HepG2 (cell line): ENCODE data around the gene CATSPERD. TPM values are rescaled to one million over a fixed set of nuclear protein-coding genes. Genes with fewer than 3 reads are reported as not detected.

Experiments used
- ARNT2 ChIP-seq: sonication (generic); formaldehyde crosslinking; IDR thresholded peaks from 2 replicates; pipeline ENCODE4 v1.8.0; 2022; ENCODE audit warnings: mild to moderate bottlenecking, low read depth, missing genetic modification reagents, moderate library complexity
- CAMTA2 ChIP-seq: sonication (generic); formaldehyde crosslinking; IDR thresholded peaks from 2 replicates; pipeline ENCODE4 v1.4.0; 2020; ENCODE audit warnings: mild to moderate bottlenecking, missing genetic modification reagents, borderline replicate concordance
- ERF ChIP-seq: IDR thresholded peaks from 2 replicates; pipeline ENCODE4 v1.6.1; 2018; ENCODE audit warnings: missing biosample characterization, missing genetic modification reagents
- FOSL2 ChIP-seq: sonication (generic); formaldehyde crosslinking; IDR thresholded peaks from 2 replicates; pipeline ENCODE4 v1.4.0; 2020; ENCODE audit warnings: missing genetic modification reagents
- MIER3 ChIP-seq: IDR thresholded peaks from 2 replicates; pipeline ENCODE4 v1.6.1; 2016; ENCODE audit warnings: missing compliant biosample characterization, borderline replicate concordance
- NR2F2 ChIP-seq: IDR thresholded peaks from 2 replicates; pipeline ENCODE4 v1.6.1; 2012; ENCODE audit warnings: low read depth, inconsistent platforms, borderline replicate concordance
- RARA ChIP-seq: IDR thresholded peaks from 2 replicates; pipeline ENCODE4 v1.6.1; 2016; ENCODE audit warnings: missing genetic modification reagents, missing compliant biosample characterization
- RXRB ChIP-seq: IDR thresholded peaks from 2 replicates; pipeline ENCODE4 v1.6.1; 2016; ENCODE audit warnings: borderline replicate concordance, missing genetic modification reagents, missing compliant biosample characterization
- XBP1 ChIP-seq: sonication (generic); formaldehyde crosslinking; IDR thresholded peaks from 2 replicates; pipeline ENCODE4 v1.5.0; 2020; ENCODE audit warnings: missing genetic modification reagents
- ZNF3 ChIP-seq: IDR thresholded peaks from 2 replicates; pipeline ENCODE4 v1.7.0; 2017; ENCODE audit warnings: inconsistent platforms
- ZNF619 ChIP-seq: sonication (generic); formaldehyde crosslinking; IDR thresholded peaks from 2 replicates; pipeline ENCODE4 v1.4.0; 2020; ENCODE audit warnings: mild to moderate bottlenecking, missing genetic modification reagents
- ZNF703 ChIP-seq: sonication (generic); formaldehyde crosslinking; IDR thresholded peaks from 2 replicates; pipeline ENCODE4 v1.5.1; 2020; ENCODE audit warnings: missing genetic modification reagents, mild to moderate bottlenecking, moderate library complexity, borderline replicate concordance
- ZNF782 ChIP-seq: sonication (generic); formaldehyde crosslinking; IDR thresholded peaks from 2 replicates; pipeline ENCODE4 v1.4.0; 2020; ENCODE audit warnings: missing genetic modification reagents, mild to moderate bottlenecking, borderline replicate concordance
- ZNF816 ChIP-seq: sonication (generic); formaldehyde crosslinking; IDR thresholded peaks from 2 replicates; pipeline ENCODE4 v1.8.0; 2022; ENCODE audit warnings: missing genetic modification reagents, mild to moderate bottlenecking, borderline replicate concordance
- polyA plus RNA-seq, 8 experiments: library from polyadenylated mRNA; depleted of rRNA in 3 of 8; stranded (reverse) in 7 of 8; unstranded in 1 of 8; fragments of >200 nt; fragmentation: Illumina TruSeq in 4 of 8; extraction: Trizol in 4 of 8; gene quantifications; 2 replicates each; pipeline versions ENCODE4 v1.2.1 to v1.2.3, GENCODE V29; 2011 to 2016; ENCODE audit warnings: low read depth in 4 of 8, missing spikeins in 1 of 8, mixed read lengths in 1 of 8; ENCODE audit not compliant: insufficient read depth in 1 of 8
- total RNA-seq, 5 experiments: library from RNA; depleted of rRNA; stranded (reverse); fragments of >200 nt; fragmentation: Illumina TruSeq; extraction: Trizol; gene quantifications; 2 replicates each; pipeline ENCODE4 v1.2.3, GENCODE V29; 2016; ENCODE audit warnings: low read depth in 1 of 5
- TF ChIP-seq, protein P1 (sequence below): sonication (generic); formaldehyde crosslinking; IDR thresholded peaks from 2 replicates; pipeline ENCODE4 v1.4.0; 2020; ENCODE audit warnings: missing genetic modification reagents
- TF ChIP-seq, protein P2 (sequence below), 2 experiments: sonication (generic) in 1 of 2; formaldehyde crosslinking in 1 of 2; IDR thresholded peaks; 2 replicates each; pipeline versions ENCODE4 v1.6.1 to v1.9.0; 2014 to 2022; ENCODE audit warnings: antibody characterized with exemption in 1 of 2, borderline replicate concordance in 1 of 2, inconsistent platforms in 1 of 2, low read depth in 1 of 2, missing genetic modification reagents in 1 of 2
- TF ChIP-seq, protein P3 (sequence below): IDR thresholded peaks from 2 replicates; pipeline ENCODE4 v1.6.1; 2018; ENCODE audit warnings: missing genetic modification reagents, mild to moderate bottlenecking, missing compliant biosample characterization
- TF ChIP-seq, protein P4 (sequence below): sonication (generic); formaldehyde crosslinking; IDR thresholded peaks from 2 replicates; pipeline ENCODE4 v1.8.1; 2023; ENCODE audit warnings: mild to moderate bottlenecking, moderate library complexity, missing genetic modification reagents

CATSPERD gene
- total and polyA plus RNA-seq, 2 of the 13 experiments (the other 11 are each of a cell fraction or from before 2014, with no cell fraction given) = 0.04 TPM; not detected in 1

DNA sequence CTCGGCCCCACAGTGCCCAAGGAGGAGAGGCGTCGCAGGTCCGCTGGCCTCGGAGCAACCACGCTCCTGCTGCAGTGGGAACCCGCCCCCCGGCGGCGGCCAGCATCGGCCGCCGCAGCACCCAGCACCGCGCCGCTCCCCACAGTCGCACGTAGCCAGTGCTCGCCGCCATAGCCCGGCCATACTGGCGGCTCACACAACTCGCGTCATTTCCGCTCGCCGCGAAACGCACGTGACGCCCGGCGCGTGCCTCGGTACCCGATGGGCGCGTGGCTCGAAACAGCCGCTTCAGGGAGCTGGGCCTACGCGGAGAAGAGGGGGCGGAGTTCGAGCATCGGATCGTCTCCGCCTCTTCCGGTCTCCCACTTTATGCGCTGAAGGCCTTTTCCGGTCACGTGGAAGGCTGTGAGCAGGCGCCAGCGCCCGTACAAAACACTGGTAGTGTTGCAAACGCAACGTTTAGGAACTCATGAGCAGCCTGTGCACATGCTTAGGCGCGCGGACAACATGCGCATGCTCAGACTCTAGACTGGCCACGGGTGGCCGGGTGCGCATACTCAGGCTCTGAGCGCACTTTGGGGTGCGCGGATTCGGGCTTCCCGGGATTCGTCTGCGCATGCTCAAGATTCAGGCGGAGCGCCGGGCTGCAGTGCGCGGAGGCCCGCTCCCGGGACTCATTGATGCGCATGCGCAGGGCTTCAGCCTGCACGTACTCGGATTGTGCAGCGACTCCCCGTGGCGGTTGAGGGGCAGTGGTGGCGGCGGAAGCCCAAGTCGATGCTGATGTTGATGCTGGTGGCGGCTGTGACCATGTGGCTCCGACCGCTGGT, at the start of gene CATSPERD, which contains the start of gene LONP1 (continued):
- TF ChIP-seq ERF (peak; percentile 82), CAMTA2 (CRISPR knock-in tag) (no peak), RXRB (CRISPR knock-in tag) (peak; percentile 70), FOSL2 (CRISPR knock-in tag) (peak; percentile 60), ZNF3 (CRISPR knock-in tag) (no peak), ZNF703 (0 out of 2 replicates have a peak, but pooled peaks have one; percentile 47), ARNT2 (CRISPR knock-in tag) (peak; percentile 94), MIER3 (CRISPR knock-in tag) (peak; percentile 61; the same call in 1 of the 2 replicates), NR2F2 (no peak), RARA (CRISPR knock-in tag) (peak; percentile 60), ZNF619 (CRISPR knock-in tag) (peak; percentile 82; the same call in 1 of the 2 replicates), XBP1 (peak; percentile 87; the same call in 1 of the 2 replicates), ZNF816 (CRISPR knock-in tag) (peak; percentile 99), ZNF782 (CRISPR knock-in tag) (peak; percentile 75; the same call in 1 of the 2 replicates)
- TF ChIP-seq, protein P1, sequence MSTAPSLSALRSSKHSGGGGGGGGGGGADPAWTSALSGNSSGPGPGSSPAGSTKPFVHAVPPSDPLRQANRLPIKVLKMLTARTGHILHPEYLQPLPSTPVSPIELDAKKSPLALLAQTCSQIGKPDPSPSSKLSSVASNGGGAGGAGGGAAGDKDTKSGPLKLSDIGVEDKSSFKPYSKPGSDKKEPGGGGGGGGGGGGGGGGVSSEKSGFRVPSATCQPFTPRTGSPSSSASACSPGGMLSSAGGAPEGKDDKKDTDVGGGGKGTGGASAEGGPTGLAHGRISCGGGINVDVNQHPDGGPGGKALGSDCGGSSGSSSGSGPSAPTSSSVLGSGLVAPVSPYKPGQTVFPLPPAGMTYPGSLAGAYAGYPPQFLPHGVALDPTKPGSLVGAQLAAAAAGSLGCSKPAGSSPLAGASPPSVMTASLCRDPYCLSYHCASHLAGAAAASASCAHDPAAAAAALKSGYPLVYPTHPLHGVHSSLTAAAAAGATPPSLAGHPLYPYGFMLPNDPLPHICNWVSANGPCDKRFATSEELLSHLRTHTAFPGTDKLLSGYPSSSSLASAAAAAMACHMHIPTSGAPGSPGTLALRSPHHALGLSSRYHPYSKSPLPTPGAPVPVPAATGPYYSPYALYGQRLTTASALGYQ = peak; percentile 76
- TF ChIP-seq, protein P2, sequence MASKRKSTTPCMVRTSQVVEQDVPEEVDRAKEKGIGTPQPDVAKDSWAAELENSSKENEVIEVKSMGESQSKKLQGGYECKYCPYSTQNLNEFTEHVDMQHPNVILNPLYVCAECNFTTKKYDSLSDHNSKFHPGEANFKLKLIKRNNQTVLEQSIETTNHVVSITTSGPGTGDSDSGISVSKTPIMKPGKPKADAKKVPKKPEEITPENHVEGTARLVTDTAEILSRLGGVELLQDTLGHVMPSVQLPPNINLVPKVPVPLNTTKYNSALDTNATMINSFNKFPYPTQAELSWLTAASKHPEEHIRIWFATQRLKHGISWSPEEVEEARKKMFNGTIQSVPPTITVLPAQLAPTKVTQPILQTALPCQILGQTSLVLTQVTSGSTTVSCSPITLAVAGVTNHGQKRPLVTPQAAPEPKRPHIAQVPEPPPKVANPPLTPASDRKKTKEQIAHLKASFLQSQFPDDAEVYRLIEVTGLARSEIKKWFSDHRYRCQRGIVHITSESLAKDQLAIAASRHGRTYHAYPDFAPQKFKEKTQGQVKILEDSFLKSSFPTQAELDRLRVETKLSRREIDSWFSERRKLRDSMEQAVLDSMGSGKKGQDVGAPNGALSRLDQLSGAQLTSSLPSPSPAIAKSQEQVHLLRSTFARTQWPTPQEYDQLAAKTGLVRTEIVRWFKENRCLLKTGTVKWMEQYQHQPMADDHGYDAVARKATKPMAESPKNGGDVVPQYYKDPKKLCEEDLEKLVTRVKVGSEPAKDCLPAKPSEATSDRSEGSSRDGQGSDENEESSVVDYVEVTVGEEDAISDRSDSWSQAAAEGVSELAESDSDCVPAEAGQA (IDR thresholded peaks at IDR 0.05; ENCODE audit: low read depth) = peak; percentile 96
- TF ChIP-seq, protein P2 (CRISPR knock-in tag; IDR thresholded peaks at IDR 0.05; ENCODE audit: borderline replicate concordance) = 0 out of 2 replicates have a peak, but pooled peaks have one; percentile 56
- TF ChIP-seq, protein P3, sequence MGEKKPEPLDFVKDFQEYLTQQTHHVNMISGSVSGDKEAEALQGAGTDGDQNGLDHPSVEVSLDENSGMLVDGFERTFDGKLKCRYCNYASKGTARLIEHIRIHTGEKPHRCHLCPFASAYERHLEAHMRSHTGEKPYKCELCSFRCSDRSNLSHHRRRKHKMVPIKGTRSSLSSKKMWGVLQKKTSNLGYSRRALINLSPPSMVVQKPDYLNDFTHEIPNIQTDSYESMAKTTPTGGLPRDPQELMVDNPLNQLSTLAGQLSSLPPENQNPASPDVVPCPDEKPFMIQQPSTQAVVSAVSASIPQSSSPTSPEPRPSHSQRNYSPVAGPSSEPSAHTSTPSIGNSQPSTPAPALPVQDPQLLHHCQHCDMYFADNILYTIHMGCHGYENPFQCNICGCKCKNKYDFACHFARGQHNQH = peak; percentile 90
- TF ChIP-seq, protein P4, sequence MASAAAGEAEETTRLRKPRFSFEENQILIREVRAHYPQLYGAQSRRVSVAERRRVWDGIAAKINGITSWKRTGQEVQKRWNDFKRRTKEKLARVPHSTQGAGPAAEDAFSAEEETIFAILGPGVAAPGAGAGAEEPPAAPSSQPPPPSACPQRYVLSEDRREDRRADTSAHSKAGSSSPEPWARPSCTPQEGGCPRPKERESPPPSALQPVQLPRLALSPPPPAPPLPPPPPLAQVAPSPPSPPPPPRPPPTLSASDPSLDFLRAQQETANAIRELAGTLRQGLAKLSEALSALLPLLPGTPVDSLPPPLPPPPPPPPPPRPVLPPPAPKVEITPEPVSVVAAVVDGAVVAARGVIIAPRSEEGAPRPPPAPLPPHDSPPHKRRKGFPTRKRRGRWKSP (CRISPR knock-in tag) = peak; percentile 85
